GM12865 (cell line): ENCODE measurements around the gene SH2D2A.

Experiments used
- DNase-seq: peaks from one replicate; pipeline ENCODE4 v3.0.0; 2010; ENCODE audit warnings: low read depth
- H3K4me3 ChIP-seq: 2 replicates; pipeline ENCODE4 v1.5.1; 2011; ENCODE audit warnings: mild to moderate bottlenecking, low read depth, low read length, control low read depth
- CTCF ChIP-seq: IDR thresholded peaks from 2 replicates; pipeline ENCODE4 v1.5.1; 2011; ENCODE audit warnings: low read length, control low read depth, low read depth, inconsistent platforms; ENCODE audit not compliant: insufficient read depth; ENCODE audit errors: missing control alignments

The SH2D2A gene

GRCh38 chr1:156844102-156844501, 27.5 kb upstream of the SH2D2A start:
- TF ChIP-seq CTCF: no peak
- no peak overlapping the region for H3K4me3 ChIP-seq
- no peak for DNase-seq

GRCh38 chr1:156842618-156843300, 26.1 kb upstream of the SH2D2A start:
- TF ChIP-seq CTCF: no peak
- no peak overlapping the region for H3K4me3 ChIP-seq
- DNase-seq: no peak

GRCh38 chr1:156841295-156841855, 24.7 kb upstream of the SH2D2A start:
- no peak for DNase-seq
- no peak overlapping the region for H3K4me3 ChIP-seq

GRCh38 chr1:156840898-156841279, 24.2 kb upstream of the SH2D2A start:
- no peak for DNase-seq
- no peak overlapping the region for H3K4me3 ChIP-seq
- TF ChIP-seq CTCF: no peak

More at GRCh38 chr1:156841295-156841855, 24.7 kb upstream of the SH2D2A start:
- no peak for TF ChIP-seq CTCF

- H3K4me3 ChIP-seq: no peak overlapping the region
- TF ChIP-seq CTCF: no peak
- DNase-seq: no peak
Measured at GRCh38 chr1:156840186-156840897, 23.7 kb upstream of the SH2D2A start.

- TF ChIP-seq CTCF: no peak
- no peak overlapping the region for H3K4me3 ChIP-seq
- DNase-seq: no peak
Measured at GRCh38 chr1:156839426-156840109, 22.9 kb upstream of the SH2D2A start.
